OCI-LY1 (cell line): ENCODE measurements around the gene MRPL28.

Experiments used
- H2AFZ ChIP-seq: fragments of 200-600 bp; sonication (generic), shearing (Covaris generic); 2 replicates; pipeline ENCODE4 v1.6.0; 2014; ENCODE audit warnings: antibody characterized with exemption, mild to moderate bottlenecking, low read length
- H3F3A ChIP-seq: fragments of 200-600 bp; sonication (generic), shearing (Covaris generic); 2 replicates; pipeline ENCODE4 v1.6.0; 2014; ENCODE audit warnings: mild to moderate bottlenecking, antibody characterized with exemption, low read length, moderate library complexity; ENCODE audit not compliant: insufficient read depth
- H3K27ac ChIP-seq: fragments of 200-600 bp; sonication (generic); 2 replicates; pipeline ENCODE4 v1.5.1; 2014; ENCODE audit warnings: low read length, mixed run types, mild to moderate bottlenecking, low read depth; ENCODE audit not compliant: poor library complexity, severe bottlenecking
- H3K27me3 ChIP-seq: fragments of 200-600 bp; sonication (generic); 2 replicates; pipeline ENCODE4 v1.6.0; 2014; ENCODE audit warnings: antibody characterized with exemption, mild to moderate bottlenecking, low read length, moderate library complexity; ENCODE audit not compliant: insufficient read depth
- H3K36me3 ChIP-seq: fragments of 200-600 bp; sonication (generic); 2 replicates; pipeline ENCODE4 v1.6.1; 2014; ENCODE audit warnings: mild to moderate bottlenecking, antibody characterized with exemption, low read length, moderate library complexity, mixed read lengths; ENCODE audit not compliant: insufficient read depth
- H3K4me1 ChIP-seq: fragments of 200-600 bp; sonication (generic); 2 replicates; pipeline ENCODE4 v1.5.1; 2014; ENCODE audit warnings: mild to moderate bottlenecking, low read length, moderate library complexity; ENCODE audit not compliant: insufficient read depth, severe bottlenecking
- H3K4me2 ChIP-seq: fragments of 200-600 bp; sonication (generic), shearing (Covaris generic); 2 replicates; pipeline ENCODE4 v1.6.1; 2014; ENCODE audit warnings: low read length
- H3K4me3 ChIP-seq: fragments of 200-600 bp; sonication (generic); 2 replicates; pipeline ENCODE4 v1.5.1; 2014; ENCODE audit warnings: low read length, low read depth, mild to moderate bottlenecking, mixed read lengths; ENCODE audit not compliant: poor library complexity, severe bottlenecking
- H3K79me2 ChIP-seq: fragments of 200-600 bp; shearing (Covaris generic); 2 replicates; pipeline ENCODE4 v1.6.1; 2016; ENCODE audit warnings: mixed run types, low read length, mixed read lengths; ENCODE audit not compliant: insufficient read depth
- H3K9ac ChIP-seq: fragments of 200-600 bp; sonication (generic), shearing (Covaris generic); 2 replicates; pipeline ENCODE4 v1.6.1; 2014; ENCODE audit warnings: mild to moderate bottlenecking, low read length, mixed read lengths
- H3K9me2 ChIP-seq: fragments of 200-600 bp; sonication (generic), shearing (Covaris generic); 2 replicates; pipeline ENCODE4 v1.6.1; 2014; ENCODE audit warnings: low read depth, mild to moderate bottlenecking, low read length, mixed read lengths
- H3K9me3 ChIP-seq: fragments of 200-600 bp; shearing (Covaris generic); 2 replicates; pipeline ENCODE4 v1.6.1; 2014; ENCODE audit warnings: low read length, mixed read lengths
- H4K20me1 ChIP-seq: fragments of 200-600 bp; sonication (generic), shearing (Covaris generic); 2 replicates; pipeline ENCODE4 v1.6.0; 2016; ENCODE audit warnings: mild to moderate bottlenecking, low read length; ENCODE audit not compliant: insufficient read depth
- CTCF ChIP-seq: fragments of 200-600 bp; sonication (generic), shearing (Covaris generic); IDR thresholded peaks from 2 replicates; pipeline ENCODE4 v1.5.1; 2017; ENCODE audit warnings: mild to moderate bottlenecking, antibody characterized with exemption, low read length, moderate library complexity, mixed read lengths
- EZH2 ChIP-seq: fragments of 200-600 bp; sonication (generic), shearing (Covaris generic); IDR thresholded peaks from 2 replicates; pipeline ENCODE4 v1.8.0; 2017; ENCODE audit warnings: borderline replicate concordance, mixed run types, mild to moderate bottlenecking, antibody characterized with exemption, low read length, moderate library complexity, mixed read lengths

MRPL28 gene

GRCh38 chr16:375212-375611, 4.9 kb upstream of the MRPL28 start:
- no peak overlapping the region for H3K27ac ChIP-seq

DNA sequence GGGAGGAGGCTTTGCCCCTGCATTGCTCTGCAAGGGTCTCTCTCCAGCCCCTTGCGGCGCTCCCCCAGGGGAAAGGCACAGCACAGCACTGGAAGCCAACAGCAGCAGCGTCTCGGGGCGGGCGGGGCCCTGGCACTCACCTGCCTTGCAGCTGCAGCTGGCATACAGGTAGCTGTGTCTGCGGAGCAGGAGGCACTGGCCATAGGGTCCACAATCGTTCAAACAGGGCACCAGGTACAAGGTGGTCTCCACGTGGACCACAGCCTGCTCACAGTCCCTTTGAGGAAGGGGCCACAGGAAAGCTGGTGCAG, 4.2 kb upstream of the MRPL28 start:
- Histone ChIP-seq H3K4me2 (no peak overlapping the region), H3K27ac (no peak overlapping the region), H3K9ac (no peak overlapping the region), H3K79me2 (no peaks in the 10 kb centered on the region), H3K4me3 (no peak overlapping the region), H3K27me3 (no peaks in the 10 kb centered on the region), H4K20me1 (no peaks in the 10 kb centered on the region), H2AFZ (no peak overlapping the region), H3K36me3 (peaks cover 39% of the 10 kb centered on the region), H3K9me3 (no peaks in the 10 kb centered on the region), H3K9me2 (no peaks in the 10 kb centered on the region), H3K4me1 (peaks cover 11% of the 10 kb centered on the region), H3F3A (no peaks in the 10 kb centered on the region)
- TF ChIP-seq EZH2 (no peak), CTCF (no peak)

More at GRCh38 chr16:375212-375611, 4.9 kb upstream of the MRPL28 start:
- H3K9ac ChIP-seq = no peak overlapping the region
- H3K9me2 ChIP-seq = no peaks in the 10 kb centered on the region
- H3K36me3 ChIP-seq = peaks cover 39% of the 10 kb centered on the region
- no peak overlapping the region for H3K4me2 ChIP-seq
- H3K27me3 ChIP-seq = no peaks in the 10 kb centered on the region
- peaks cover 7% of the 10 kb centered on the region for H3K4me1 ChIP-seq
- H2AFZ ChIP-seq = no peak overlapping the region
- H4K20me1 ChIP-seq = no peaks in the 10 kb centered on the region
- H3F3A ChIP-seq = no peaks in the 10 kb centered on the region
- no peak overlapping the region for H3K4me3 ChIP-seq
- TF ChIP-seq EZH2 = no peak
- no peak for TF ChIP-seq CTCF
- H3K79me2 ChIP-seq = no peaks in the 10 kb centered on the region
- no peaks in the 10 kb centered on the region for H3K9me3 ChIP-seq

DNA sequence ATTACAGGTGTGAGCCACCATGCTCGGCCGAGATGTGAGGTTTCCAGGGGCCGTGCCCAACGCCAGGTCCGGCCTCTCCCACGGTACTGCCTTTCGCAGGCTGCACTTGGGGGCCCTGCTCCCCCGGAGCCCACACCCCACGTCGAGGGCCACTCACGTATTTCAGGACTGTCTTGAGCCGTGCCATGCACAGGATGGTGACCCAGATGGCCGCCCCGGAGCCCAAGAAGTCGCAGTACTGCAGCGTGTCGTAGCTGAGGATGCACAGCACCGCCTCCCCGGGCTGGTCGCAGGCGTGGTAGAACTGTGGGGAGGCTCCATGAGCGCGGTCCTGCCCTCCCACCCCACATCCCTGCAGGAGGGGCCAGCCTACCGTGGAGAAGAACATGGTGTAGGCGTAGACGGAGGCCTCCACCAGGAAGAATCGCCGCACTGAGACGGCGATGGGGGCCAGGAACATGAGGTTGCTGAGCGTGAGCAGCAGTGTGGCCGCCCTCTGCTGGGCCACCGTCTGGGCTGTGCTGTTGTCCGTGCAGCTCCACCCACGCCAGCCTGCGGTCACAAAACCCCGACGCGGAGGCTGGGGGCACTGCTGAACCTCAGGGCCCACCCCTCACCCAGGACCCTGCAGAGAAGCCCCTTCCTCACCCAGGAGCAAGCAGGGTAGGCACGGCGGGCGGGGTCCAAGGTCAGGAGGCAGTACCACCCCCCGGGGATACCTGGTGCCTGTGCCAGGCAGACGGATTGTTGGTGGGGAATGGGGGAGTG, 3.7 kb upstream of the MRPL28 start:
- H3K4me1 ChIP-seq = peaks cover 16% of the 10 kb centered on the region
- no peak overlapping the region for H3K27ac ChIP-seq
- TF ChIP-seq EZH2 (no peak), CTCF (no peak)
- H4K20me1 ChIP-seq = no peaks in the 10 kb centered on the region
- H3K9me2 ChIP-seq = no peaks in the 10 kb centered on the region
- peaks cover 41% of the 10 kb centered on the region for H3K36me3 ChIP-seq
- no peaks in the 10 kb centered on the region for H3K79me2 ChIP-seq
- no peak overlapping the region for H3K9ac ChIP-seq
- H2AFZ ChIP-seq = no peak overlapping the region
- no peaks in the 10 kb centered on the region for H3F3A ChIP-seq
- no peak overlapping the region for H3K4me3 ChIP-seq
- H3K27me3 ChIP-seq = no peaks in the 10 kb centered on the region
- H3K9me3 ChIP-seq = no peaks in the 10 kb centered on the region
- H3K4me2 ChIP-seq = no peak overlapping the region
